Upper lobe of left lung (tissue), 4 donors: Measurements from ENCODE around the gene NBPF1.
"Not testable (repeated sequence)": the region's sequence is repeated elsewhere in the genome, so short reads cannot be mapped to it uniquely, and the experiment has no call there.

ENCODE experiments used
- POLR2A ChIP-seq, 4 donors: fragments of 450-650 bp; IDR thresholded peaks; one replicate each; pipeline ENCODE4 v1.5.1; 2016 to 2017; ENCODE audit warnings: antibody characterized with exemption in 4 of 4, mild to moderate bottlenecking in 2 of 4
- POLR2AphosphoS5 ChIP-seq, 2 donors: sonication (generic); formaldehyde crosslinking; IDR thresholded peaks; one replicate each; pipeline ENCODE4 v1.5.1; 2017; ENCODE audit warnings: antibody characterized with exemption in 2 of 2
- TF ChIP-seq, protein P1 (sequence below), 6 experiments: fragments of 450-650 bp in 4 of 6; fragments of 200-600 bp in 2 of 6; sonication (generic) in 2 of 6; IDR thresholded peaks; one replicate each; pipeline ENCODE4 v1.5.1; 2016 to 2019; ENCODE audit warnings: antibody characterized with exemption in 6 of 6

DNA sequence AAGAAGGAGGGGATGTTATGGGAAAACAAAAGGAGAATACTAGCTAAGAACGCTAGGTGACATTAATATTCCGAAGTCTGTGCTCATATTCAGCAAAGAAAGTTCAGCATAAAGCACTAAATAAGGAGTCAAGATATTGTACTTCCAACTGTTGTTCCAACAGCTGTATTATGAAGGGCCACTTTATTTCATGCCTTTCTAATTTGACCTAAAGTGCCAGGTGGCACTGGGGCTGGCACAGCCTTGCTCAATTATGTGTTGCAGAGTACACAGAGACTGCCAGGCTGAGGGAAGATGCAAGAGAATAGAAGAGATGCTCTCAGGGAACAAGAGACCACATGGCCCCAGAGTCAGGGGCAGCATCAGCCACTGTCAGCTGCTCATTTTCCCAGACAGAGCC is 9.7 kb downstream of the NBPF1 start:
- TF ChIP-seq, protein P1, sequence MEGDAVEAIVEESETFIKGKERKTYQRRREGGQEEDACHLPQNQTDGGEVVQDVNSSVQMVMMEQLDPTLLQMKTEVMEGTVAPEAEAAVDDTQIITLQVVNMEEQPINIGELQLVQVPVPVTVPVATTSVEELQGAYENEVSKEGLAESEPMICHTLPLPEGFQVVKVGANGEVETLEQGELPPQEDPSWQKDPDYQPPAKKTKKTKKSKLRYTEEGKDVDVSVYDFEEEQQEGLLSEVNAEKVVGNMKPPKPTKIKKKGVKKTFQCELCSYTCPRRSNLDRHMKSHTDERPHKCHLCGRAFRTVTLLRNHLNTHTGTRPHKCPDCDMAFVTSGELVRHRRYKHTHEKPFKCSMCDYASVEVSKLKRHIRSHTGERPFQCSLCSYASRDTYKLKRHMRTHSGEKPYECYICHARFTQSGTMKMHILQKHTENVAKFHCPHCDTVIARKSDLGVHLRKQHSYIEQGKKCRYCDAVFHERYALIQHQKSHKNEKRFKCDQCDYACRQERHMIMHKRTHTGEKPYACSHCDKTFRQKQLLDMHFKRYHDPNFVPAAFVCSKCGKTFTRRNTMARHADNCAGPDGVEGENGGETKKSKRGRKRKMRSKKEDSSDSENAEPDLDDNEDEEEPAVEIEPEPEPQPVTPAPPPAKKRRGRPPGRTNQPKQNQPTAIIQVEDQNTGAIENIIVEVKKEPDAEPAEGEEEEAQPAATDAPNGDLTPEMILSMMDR (IDR thresholded peaks at IDR 0.05) = not testable (repeated sequence)
- TF ChIP-seq POLR2A, POLR2AphosphoS5 (IDR thresholded peaks at IDR 0.05): not testable (repeated sequence)
